Uterus (tissue), 2 donors: Measurements from ENCODE around the gene ARHGDIB.

ENCODE experiments used
- POLR2A ChIP-seq, 2 donors: fragments of 450-650 bp; IDR thresholded peaks; one replicate each; pipeline ENCODE4 v1.6.1; 2016; ENCODE audit warnings: antibody characterized with exemption in 2 of 2, mild to moderate bottlenecking in 1 of 2, moderate library complexity in 1 of 2
- TF ChIP-seq, protein P1 (sequence below), 4 experiments: fragments of 200-600 bp in 2 of 4; fragments of 450-650 bp in 2 of 4; sonication (generic) in 2 of 4; IDR thresholded peaks; one replicate each; pipeline ENCODE4 v1.5.1; 2016 to 2019; ENCODE audit warnings: antibody characterized with exemption in 4 of 4, mild to moderate bottlenecking in 2 of 4, moderate library complexity in 1 of 4

DNA sequence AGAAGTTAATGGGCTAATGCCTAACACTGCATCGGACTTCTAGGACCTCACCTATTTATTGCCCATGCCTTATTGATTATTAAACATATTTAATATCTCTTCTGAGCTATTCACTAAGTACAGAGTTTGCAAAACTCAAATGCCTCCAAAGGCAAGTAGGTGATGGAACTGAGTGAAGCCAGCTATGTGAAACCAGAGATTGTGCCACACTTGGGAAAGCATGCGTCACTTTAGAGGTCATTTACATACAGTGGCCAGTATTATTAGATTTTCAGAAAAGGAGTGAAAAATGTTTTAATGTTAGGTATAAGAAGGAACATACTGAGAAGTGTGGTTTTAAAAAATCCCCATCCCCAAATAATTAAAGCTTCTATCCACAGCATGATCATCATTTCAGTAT is 39.2 kb upstream of the ARHGDIB start:
- TF ChIP-seq, protein P1, sequence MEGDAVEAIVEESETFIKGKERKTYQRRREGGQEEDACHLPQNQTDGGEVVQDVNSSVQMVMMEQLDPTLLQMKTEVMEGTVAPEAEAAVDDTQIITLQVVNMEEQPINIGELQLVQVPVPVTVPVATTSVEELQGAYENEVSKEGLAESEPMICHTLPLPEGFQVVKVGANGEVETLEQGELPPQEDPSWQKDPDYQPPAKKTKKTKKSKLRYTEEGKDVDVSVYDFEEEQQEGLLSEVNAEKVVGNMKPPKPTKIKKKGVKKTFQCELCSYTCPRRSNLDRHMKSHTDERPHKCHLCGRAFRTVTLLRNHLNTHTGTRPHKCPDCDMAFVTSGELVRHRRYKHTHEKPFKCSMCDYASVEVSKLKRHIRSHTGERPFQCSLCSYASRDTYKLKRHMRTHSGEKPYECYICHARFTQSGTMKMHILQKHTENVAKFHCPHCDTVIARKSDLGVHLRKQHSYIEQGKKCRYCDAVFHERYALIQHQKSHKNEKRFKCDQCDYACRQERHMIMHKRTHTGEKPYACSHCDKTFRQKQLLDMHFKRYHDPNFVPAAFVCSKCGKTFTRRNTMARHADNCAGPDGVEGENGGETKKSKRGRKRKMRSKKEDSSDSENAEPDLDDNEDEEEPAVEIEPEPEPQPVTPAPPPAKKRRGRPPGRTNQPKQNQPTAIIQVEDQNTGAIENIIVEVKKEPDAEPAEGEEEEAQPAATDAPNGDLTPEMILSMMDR (IDR thresholded peaks at IDR 0.05) = no peak
- no peak for TF ChIP-seq POLR2A (IDR thresholded peaks at IDR 0.05)
